ENCODE data around the gene PRDM16. TPM values are rescaled to one million over a fixed set of nuclear protein-coding genes. Genes with fewer than 3 reads are reported as not detected.

PRDM16 gene
- total RNA-seq, 1 experiment from 2014 or later, result 1.4 TPM

GRCh38 chr1:3428899-3429298, 359.9 kb downstream of the PRDM16 start:
- Histone ChIP-seq H3K36me3 (no peaks in the 10 kb centered on the region), H3K27me3 (no peaks in the 10 kb centered on the region; the same call in 1 of the 2 replicates), H3K4me3 (no peak overlapping the region), H3K9me3 (replicated peaks) (no peaks in the 10 kb centered on the region), H3K4me1 (no peaks in the 10 kb centered on the region), H3K27ac (no peak overlapping the region)
- DNase-seq, result no peak

DNA sequence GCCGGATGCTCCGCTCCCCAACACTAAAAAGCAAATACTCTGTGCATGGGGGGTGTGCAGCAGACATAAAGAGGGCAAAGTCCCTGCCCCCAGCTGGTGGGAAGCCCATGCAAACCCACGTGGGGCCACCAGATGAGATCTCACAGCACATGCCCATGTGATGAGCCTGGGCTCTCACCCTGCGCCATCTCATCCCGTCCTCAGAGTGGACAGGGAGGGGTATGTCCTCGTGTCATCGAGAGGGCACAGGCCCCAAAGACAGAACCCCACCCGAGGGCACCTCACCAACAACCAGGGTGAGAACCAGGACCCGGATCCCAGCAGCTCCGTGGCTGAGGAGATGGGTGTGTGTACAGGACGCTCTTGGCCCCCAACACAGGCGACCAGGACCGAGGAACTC, 360.3 kb downstream of the PRDM16 start:
- DNase-seq, result no peak
- no peaks in the 10 kb centered on the region; the same call in 1 of the 2 replicates for H3K27me3 ChIP-seq
- H3K9me3 ChIP-seq (replicated peaks), result no peaks in the 10 kb centered on the region
- H3K36me3 ChIP-seq, result no peaks in the 10 kb centered on the region
- no peak overlapping the region for H3K4me3 ChIP-seq
- H3K27ac ChIP-seq, result no peak overlapping the region
- H3K4me1 ChIP-seq, result no peaks in the 10 kb centered on the region

- no peak overlapping the region for H3K27ac ChIP-seq
- no peaks in the 10 kb centered on the region for H3K36me3 ChIP-seq
- H3K4me1 ChIP-seq, result no peaks in the 10 kb centered on the region
- no peaks in the 10 kb centered on the region; the same call in 1 of the 2 replicates for H3K27me3 ChIP-seq
- H3K4me3 ChIP-seq, result no peak overlapping the region
- no peak for DNase-seq
- H3K9me3 ChIP-seq (replicated peaks), result no peaks in the 10 kb centered on the region
Measured at GRCh38 chr1:3429766-3430165, 360.8 kb downstream of the PRDM16 start.

DNA sequence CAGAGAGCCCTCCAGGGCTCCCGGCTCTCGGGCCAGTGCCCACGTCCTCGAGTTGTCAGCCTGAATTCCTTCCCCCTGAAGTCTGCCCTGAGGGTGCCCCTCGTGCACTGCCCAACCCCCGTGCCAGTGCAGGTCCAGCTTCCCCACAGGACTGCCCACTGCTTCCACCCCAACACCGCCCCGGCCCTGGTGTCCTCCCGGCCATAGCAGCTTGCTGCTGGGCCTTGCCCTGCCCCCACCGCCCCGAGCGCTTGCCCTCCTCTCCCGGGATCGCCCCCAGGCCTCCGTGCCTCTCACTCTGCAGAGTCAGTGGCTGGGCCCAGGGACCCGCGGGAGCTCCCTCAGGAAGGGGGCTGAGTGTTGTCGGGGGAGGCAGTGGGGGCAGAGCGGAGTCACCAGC, 361.4 kb downstream of the PRDM16 start:
- Histone ChIP-seq H3K27me3 (no peaks in the 10 kb centered on the region; the same call in 1 of the 2 replicates), H3K4me1 (no peaks in the 10 kb centered on the region), H3K9me3 (replicated peaks) (no peaks in the 10 kb centered on the region), H3K27ac (no peak overlapping the region), H3K4me3 (no peak overlapping the region), H3K36me3 (no peaks in the 10 kb centered on the region)
- no peak for DNase-seq

DNA sequence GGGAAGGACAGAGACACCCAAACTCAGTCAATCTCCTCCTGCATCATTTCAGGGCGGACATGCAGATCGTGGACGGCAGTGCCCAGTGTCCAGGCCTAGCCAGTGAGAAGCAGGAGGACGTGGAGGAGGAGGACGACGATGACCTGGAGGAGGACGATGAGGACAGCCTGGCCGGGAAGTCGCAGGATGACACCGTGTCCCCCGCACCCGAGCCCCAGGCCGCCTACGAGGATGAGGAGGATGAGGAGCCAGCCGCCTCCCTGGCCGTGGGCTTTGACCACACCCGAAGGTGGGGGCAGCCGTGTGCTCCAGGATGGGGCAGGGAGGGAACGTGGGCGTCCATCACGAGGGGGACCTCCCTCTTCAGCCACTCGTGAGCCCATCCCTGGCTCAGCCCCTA, 361.8 kb downstream of the PRDM16 start:
- Histone ChIP-seq H3K36me3 (no peaks in the 10 kb centered on the region), H3K9me3 (replicated peaks) (no peaks in the 10 kb centered on the region), H3K27ac (no peak overlapping the region), H3K27me3 (no peaks in the 10 kb centered on the region; the same call in 1 of the 2 replicates), H3K4me3 (no peak overlapping the region), H3K4me1 (no peaks in the 10 kb centered on the region)
- DNase-seq, result no peak

GRCh38 chr1:3431266-3431665, 362.3 kb downstream of the PRDM16 start:
- Histone ChIP-seq H3K9me3 (replicated peaks) (no peaks in the 10 kb centered on the region), H3K4me1 (no peaks in the 10 kb centered on the region), H3K36me3 (no peaks in the 10 kb centered on the region), H3K27ac (no peak overlapping the region), H3K27me3 (no peaks in the 10 kb centered on the region; the same call in 1 of the 2 replicates), H3K4me3 (no peak overlapping the region)
- no peak for DNase-seq

- Histone ChIP-seq H3K27me3 (no peaks in the 10 kb centered on the region; the same call in 1 of the 2 replicates), H3K9me3 (replicated peaks) (no peaks in the 10 kb centered on the region), H3K27ac (no peak overlapping the region), H3K36me3 (no peaks in the 10 kb centered on the region), H3K4me3 (no peak overlapping the region), H3K4me1 (no peaks in the 10 kb centered on the region)
- DNase-seq, result no peak
Measured at GRCh38 chr1:3431686-3432085, 362.7 kb downstream of the PRDM16 start.

- no peaks in the 10 kb centered on the region for H3K4me1 ChIP-seq
- no peak overlapping the region for H3K27ac ChIP-seq
- no peaks in the 10 kb centered on the region for H3K9me3 ChIP-seq (replicated peaks)
- no peaks in the 10 kb centered on the region for H3K36me3 ChIP-seq
- H3K27me3 ChIP-seq, result no peaks in the 10 kb centered on the region; the same call in 1 of the 2 replicates
- H3K4me3 ChIP-seq, result no peak overlapping the region
- DNase-seq, result no peak
Measured at GRCh38 chr1:3432306-3432705, 363.3 kb downstream of the PRDM16 start.

GRCh38 chr1:3433076-3433475, 364.1 kb downstream of the PRDM16 start:
- H3K9me3 ChIP-seq (replicated peaks), result no peaks in the 10 kb centered on the region
- H3K27ac ChIP-seq, result no peak overlapping the region
- H3K36me3 ChIP-seq, result no peaks in the 10 kb centered on the region
- H3K4me1 ChIP-seq, result no peaks in the 10 kb centered on the region
- no peak overlapping the region for H3K4me3 ChIP-seq
- H3K27me3 ChIP-seq, result no peaks in the 10 kb centered on the region; the same call in 1 of the 2 replicates
- DNase-seq, result no peak

DNA sequence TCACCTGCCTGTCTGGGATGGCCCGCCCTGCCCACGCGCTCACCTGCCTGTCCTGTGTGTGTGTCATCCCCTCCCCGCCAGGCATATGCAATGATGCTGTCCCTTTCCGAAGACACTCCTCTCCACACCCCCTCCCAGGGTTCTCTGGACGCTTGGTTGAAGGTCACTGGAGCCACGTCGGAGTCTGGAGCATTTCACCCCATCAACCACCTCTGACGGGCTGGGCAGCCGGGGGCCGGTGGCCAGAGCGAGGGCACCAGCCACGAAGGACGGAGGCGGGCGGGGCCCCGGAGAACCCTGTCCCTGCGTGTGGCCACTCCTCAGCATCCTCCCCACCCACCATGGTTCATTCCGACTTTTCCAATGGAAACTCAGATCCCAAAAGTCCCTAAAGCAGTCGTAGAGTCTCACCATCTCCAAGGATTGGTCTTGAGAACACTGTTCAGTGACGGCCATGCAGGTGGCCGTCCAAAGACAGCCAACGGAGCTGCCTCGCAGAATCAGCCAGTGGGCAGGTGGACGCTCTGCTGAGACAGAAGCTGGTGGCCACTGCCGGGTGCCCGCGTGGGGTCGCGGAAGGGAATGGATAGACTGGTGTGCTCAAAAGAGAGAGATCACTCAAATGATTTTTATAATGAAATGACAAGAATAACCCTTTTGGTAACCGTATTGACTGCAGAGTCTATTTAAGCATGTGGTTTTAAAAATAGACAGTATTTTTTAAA, 364.8 kb downstream of the PRDM16 start:
- no peak for DNase-seq

DNA sequence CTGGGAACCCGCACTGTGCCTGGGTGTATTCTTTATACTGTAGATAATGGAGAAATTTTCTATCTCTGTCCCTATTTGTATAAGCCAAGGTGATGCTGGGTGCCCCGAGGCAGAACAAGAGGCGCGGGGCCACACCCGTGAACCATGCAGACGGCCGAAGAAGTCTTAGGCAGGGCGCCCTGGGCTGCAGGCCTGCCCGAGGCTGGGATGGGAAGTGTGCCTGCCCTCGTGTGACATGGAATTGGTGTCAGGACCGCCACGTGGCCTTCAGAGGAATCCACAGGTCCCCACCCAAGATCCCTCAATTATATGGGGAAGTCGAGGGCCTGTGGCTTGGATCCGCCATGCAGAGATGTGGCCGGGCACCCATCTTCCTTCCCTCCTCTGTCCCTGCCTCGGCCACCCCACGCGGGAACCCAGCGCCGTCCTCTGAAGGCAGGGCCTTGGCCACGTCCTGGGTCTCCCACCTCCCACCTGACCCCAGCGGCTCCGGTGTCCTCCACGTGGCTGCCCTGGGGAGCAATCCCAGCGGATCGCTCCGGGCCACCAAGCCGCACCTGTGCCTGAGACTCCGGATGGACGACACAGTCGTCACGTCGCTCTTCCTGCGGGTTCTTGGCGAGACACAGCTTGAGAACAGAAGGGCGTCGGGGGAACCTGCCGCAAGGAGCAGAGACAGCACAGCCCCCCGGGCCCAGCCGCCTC, 365.6 kb downstream of the PRDM16 start:
- no peaks in the 10 kb centered on the region; the same call in 1 of the 2 replicates for H3K27me3 ChIP-seq
- DNase-seq, result no peak

More for the DNA sequence above, 364.8 kb downstream of the PRDM16 start:
- no peaks in the 10 kb centered on the region for H3K36me3 ChIP-seq
- no peaks in the 10 kb centered on the region for H3K9me3 ChIP-seq (replicated peaks)
- no peak overlapping the region for H3K4me3 ChIP-seq
- H3K4me1 ChIP-seq, result no peaks in the 10 kb centered on the region
- no peak overlapping the region for H3K27ac ChIP-seq
- H3K27me3 ChIP-seq, result no peaks in the 10 kb centered on the region; the same call in 1 of the 2 replicates

DNA sequence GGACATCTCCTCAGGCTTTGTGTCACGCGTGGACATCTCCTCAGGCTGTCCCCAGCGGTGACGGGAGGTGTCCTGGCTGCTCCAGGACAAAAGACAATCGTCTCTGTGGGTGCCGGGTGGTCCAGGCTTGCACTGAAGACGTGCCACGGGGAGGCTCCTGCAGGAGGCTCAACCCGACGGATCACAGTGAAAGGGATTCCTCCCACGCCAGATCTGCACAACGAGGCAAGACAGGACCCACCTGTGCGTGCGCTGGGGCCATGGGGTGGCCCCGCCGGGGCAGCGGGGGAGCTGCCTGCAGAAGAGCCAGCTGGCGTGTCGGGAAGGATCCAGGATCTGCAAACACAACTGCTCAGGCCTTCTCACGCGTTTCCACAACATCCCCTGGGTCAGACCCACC, 366.7 kb downstream of the PRDM16 start:
- no peak overlapping the region for H3K27ac ChIP-seq
- no peaks in the 10 kb centered on the region for H3K4me1 ChIP-seq
- no peaks in the 10 kb centered on the region for H3K9me3 ChIP-seq (replicated peaks)
- H3K4me3 ChIP-seq, result no peak overlapping the region
- no peaks in the 10 kb centered on the region for H3K36me3 ChIP-seq
- DNase-seq, result no peak
- H3K27me3 ChIP-seq, result peaks cover 2% of the 10 kb centered on the region; the same call in 1 of the 2 replicates

More for the DNA sequence above, 365.6 kb downstream of the PRDM16 start:
- H3K36me3 ChIP-seq, result no peaks in the 10 kb centered on the region
- H3K27ac ChIP-seq, result no peak overlapping the region
- no peak overlapping the region for H3K4me3 ChIP-seq
- H3K9me3 ChIP-seq (replicated peaks), result no peaks in the 10 kb centered on the region
- no peaks in the 10 kb centered on the region for H3K4me1 ChIP-seq

GRCh38 chr1:3436451-3436850, 367.4 kb downstream of the PRDM16 start:
- Histone ChIP-seq H3K27ac (no peak overlapping the region), H3K4me1 (no peaks in the 10 kb centered on the region), H3K36me3 (no peaks in the 10 kb centered on the region), H3K4me3 (no peak overlapping the region), H3K27me3 (peaks cover 9% of the 10 kb centered on the region; the same call in 1 of the 2 replicates), H3K9me3 (replicated peaks) (no peaks in the 10 kb centered on the region)
- no peak for DNase-seq

- Histone ChIP-seq H3K4me1 (no peaks in the 10 kb centered on the region), H3K27me3 (peaks cover 9% of the 10 kb centered on the region; the same call in 1 of the 2 replicates), H3K9me3 (replicated peaks) (no peaks in the 10 kb centered on the region), H3K4me3 (no peak overlapping the region), H3K36me3 (no peaks in the 10 kb centered on the region), H3K27ac (no peak overlapping the region)
- DNase-seq, result no peak
Measured at GRCh38 chr1:3436901-3437300, 367.9 kb downstream of the PRDM16 start.

DNA sequence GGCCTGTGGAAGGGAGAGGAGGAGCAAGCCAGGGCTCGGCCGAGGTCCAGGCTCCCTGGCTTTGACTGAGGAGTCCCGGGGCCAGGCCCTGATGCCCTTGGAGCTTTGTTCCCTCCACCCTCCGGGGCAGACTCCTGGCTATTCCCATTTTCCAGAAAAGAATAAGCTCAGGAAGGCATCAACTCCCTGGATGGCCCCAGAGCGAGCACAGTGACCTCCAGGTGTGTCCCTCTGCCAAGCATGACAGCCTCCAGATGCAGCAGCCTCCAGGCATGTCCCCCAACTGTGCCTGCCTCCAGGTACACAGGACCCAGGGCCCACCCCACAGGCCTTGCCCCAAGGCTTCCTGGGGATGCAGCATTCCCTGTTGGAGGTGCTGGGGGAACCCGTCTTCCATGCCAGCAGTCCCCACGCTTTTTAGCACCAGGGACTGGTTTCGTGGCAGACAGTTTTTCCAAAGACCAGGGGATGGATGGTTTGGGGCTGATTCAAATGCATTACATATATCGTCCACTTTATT, 369.7 kb downstream of the PRDM16 start:
- H3K4me3 ChIP-seq, result no peak overlapping the region
- DNase-seq, result no peak
- no peak overlapping the region for H3K27ac ChIP-seq
- H3K4me1 ChIP-seq, result no peaks in the 10 kb centered on the region
- H3K27me3 ChIP-seq, result peaks cover 13% of the 10 kb centered on the region; the same call in 1 of the 2 replicates
- no peaks in the 10 kb centered on the region for H3K36me3 ChIP-seq
- H3K9me3 ChIP-seq (replicated peaks), result no peaks in the 10 kb centered on the region
